ENCODE measurements around the gene PFKP.

- TF ChIP-seq CTCF (IDR thresholded peaks at IDR 0.05; ENCODE audit: low read depth, low read length) = no peak
- TF ChIP-seq POLR2A (IDR thresholded peaks at IDR 0.05; ENCODE audit: extremely low read depth, insufficient read length) = no peak
- TF ChIP-seq MAX (IDR thresholded peaks at IDR 0.05; ENCODE audit: low read depth, low read length) = no peak
These were observed 54.7 kb downstream of the PFKP start for GRCh38 chr10:3122034-3122433.

Data from NB4 (cell line).